ENCODE measurements around the gene XYLT1.

The XYLT1 gene

GRCh38 chr16:17396762-17397498 lies 73.8 kb downstream of the XYLT1 start:
- peak in 1 of 4 experiments; percentile 11 for DNase-seq

GRCh38 chr16:17395849-17396480 lies 74.8 kb downstream of the XYLT1 start:
- DNase-seq = no peak

- DNase-seq = no peak
Measured at GRCh38 chr16:17392857-17393692, 77.7 kb downstream of the XYLT1 start.

- no peak for DNase-seq
Measured at GRCh38 chr16:17392127-17392856, 78.5 kb downstream of the XYLT1 start.

GRCh38 chr16:17391715-17392114 lies 79.0 kb downstream of the XYLT1 start:
- DNase-seq = no peak

GRCh38 chr16:17389384-17389783 lies 81.4 kb downstream of the XYLT1 start:
- no peak for DNase-seq

- no peak for DNase-seq
Measured at GRCh38 chr16:17387256-17387655, 83.5 kb downstream of the XYLT1 start.

GRCh38 chr16:17386229-17386628 lies 84.5 kb downstream of the XYLT1 start:
- no peak for DNase-seq

GRCh38 chr16:17384471-17384870 lies 86.3 kb downstream of the XYLT1 start:
- DNase-seq = no peak

- no peak for DNase-seq
Measured at GRCh38 chr16:17382949-17383863, 87.6 kb downstream of the XYLT1 start.

- DNase-seq = no peak
Measured at GRCh38 chr16:17382514-17382913, 88.2 kb downstream of the XYLT1 start.

GRCh38 chr16:17381784-17382183 lies 89.0 kb downstream of the XYLT1 start:
- DNase-seq = no peak

GRCh38 chr16:17380613-17381012 lies 90.1 kb downstream of the XYLT1 start:
- no peak for DNase-seq

- DNase-seq = no peak
Measured at GRCh38 chr16:17379121-17379571, 91.6 kb downstream of the XYLT1 start.

GRCh38 chr16:17377360-17378324 lies 93.1 kb downstream of the XYLT1 start:
- no peak for DNase-seq

- no peak for DNase-seq
Measured at GRCh38 chr16:17375461-17376304, 95.1 kb downstream of the XYLT1 start.

- no peak for DNase-seq
Measured at GRCh38 chr16:17374668-17375255, 96.0 kb downstream of the XYLT1 start.

- no peak for DNase-seq
Measured at GRCh38 chr16:17373533-17373932, 97.2 kb downstream of the XYLT1 start.

- no peak for DNase-seq
Measured at GRCh38 chr16:17372386-17372785, 98.4 kb downstream of the XYLT1 start.

Measured in activated naive CD4-positive, alpha-beta T cell (primary cell).